Epithelial cell of proximal tubule (primary cell): ENCODE measurements around the gene LRRC74A. TPM values are rescaled to one million over a fixed set of nuclear protein-coding genes. Genes with fewer than 3 reads are reported as not detected.
A peak's percentile ranks its signal among the peaks of the same experiment; 100 is the strongest.

Experiments used
- DNase-seq: peaks from one replicate; pipeline ENCODE4 v3.0.0-alpha.2; 2011; ENCODE audit warnings: low read depth
- H3K4me3 ChIP-seq: 2 replicates; pipeline ENCODE4 v1.5.1; 2011; ENCODE audit warnings: low read depth, mild to moderate bottlenecking, low read length
- total RNA-seq: library from RNA; depleted of rRNA; stranded (reverse); fragments of >200 nt; gene quantifications from 2 replicates; pipeline ENCODE4 v1.2.3, GENCODE V29; 2015
- TF ChIP-seq, protein P1 (sequence below): conservative IDR thresholded peaks from 2 replicates; pipeline ENCODE4 v1.5.1; 2012; ENCODE audit warnings: low read depth, mild to moderate bottlenecking, low read length

The LRRC74A gene
- total RNA-seq, 1 donor from 2014 or later = not detected

DNA sequence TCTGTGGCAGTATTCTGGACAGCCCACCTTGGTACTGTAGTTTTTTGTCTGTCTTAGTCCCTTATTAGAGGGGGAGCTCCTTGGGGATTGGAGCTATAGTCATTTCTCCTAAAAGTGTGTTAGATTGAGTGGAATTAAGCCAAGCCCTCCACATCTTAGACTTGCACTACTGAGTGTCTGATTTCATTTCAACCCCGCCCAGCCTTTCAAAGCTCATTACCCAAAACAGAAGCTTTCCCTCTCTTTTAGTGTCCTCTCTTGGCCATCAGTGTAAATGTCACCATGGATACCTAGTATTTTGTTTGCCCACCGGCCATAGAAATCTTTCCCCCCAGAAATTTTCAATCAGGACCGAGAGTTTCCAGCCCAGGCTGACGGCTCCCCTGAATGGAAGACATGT lies 74.5 kb downstream of the LRRC74A start:
- DNase-seq = no peak
- no peak overlapping the region for H3K4me3 ChIP-seq
- TF ChIP-seq, protein P1, sequence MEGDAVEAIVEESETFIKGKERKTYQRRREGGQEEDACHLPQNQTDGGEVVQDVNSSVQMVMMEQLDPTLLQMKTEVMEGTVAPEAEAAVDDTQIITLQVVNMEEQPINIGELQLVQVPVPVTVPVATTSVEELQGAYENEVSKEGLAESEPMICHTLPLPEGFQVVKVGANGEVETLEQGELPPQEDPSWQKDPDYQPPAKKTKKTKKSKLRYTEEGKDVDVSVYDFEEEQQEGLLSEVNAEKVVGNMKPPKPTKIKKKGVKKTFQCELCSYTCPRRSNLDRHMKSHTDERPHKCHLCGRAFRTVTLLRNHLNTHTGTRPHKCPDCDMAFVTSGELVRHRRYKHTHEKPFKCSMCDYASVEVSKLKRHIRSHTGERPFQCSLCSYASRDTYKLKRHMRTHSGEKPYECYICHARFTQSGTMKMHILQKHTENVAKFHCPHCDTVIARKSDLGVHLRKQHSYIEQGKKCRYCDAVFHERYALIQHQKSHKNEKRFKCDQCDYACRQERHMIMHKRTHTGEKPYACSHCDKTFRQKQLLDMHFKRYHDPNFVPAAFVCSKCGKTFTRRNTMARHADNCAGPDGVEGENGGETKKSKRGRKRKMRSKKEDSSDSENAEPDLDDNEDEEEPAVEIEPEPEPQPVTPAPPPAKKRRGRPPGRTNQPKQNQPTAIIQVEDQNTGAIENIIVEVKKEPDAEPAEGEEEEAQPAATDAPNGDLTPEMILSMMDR = no peak

DNA sequence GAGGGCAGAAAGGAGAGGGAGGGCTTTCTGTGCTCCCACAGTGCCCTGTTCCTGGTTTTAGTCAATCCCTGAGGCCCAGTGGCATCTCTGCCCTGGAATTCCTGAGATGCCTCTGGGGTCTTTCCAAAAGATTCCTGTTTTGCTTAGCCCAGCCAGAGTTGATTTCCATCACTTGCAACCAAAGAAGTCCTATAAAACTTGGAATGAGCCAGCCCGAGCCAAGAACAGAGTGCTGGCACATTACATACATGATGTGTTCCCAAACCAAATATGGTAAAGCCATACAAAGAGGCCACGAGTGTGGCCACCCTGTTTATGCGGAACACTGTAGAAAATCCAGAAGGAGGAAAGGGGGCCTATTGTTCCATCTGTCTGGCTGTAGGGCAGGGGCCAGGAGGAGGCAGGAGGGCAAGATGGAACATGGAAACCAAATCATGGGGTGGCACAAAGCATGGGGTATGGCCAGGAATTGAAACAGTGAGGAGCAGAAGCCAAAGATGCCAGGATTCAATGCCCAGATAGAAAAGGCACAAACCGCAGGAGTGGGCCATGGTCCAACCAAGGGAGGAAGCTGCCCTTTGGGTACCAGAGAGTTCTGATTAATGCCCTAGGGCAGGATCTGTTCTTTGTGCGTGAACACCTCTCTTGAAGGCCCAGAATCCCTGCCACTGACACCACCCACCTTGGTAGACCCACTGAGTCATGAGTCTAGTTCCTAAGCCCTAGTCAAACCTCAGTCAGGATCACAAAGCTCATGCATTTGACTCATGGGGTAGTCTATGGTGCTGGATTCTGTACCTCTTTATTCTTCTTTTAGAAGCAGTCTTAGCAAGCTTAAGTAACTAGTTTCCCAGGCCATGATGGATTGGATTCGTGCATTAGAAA lies 75.2 kb downstream of the LRRC74A start:
- TF ChIP-seq, protein P1 = no peak
- DNase-seq = no peak
- H3K4me3 ChIP-seq = no peak overlapping the region

DNA sequence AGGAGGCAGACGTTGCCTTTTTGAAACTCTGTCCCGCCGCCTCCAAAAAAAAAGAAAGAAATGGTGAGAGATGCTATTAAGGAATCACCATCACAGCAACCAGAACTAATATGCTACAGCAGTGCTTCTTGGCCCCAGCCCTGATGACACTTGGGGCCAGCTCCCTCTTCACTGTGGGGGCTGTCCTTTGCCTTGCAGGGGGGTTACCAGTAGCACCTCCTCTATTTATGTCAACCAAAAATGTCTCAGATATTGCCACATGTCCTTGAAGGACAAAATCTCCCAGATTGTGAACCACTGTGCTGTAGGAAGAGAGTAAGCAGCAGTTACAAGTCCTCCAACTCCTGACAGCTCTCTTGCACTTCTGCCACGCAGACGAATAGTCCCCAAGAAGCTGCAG lies 76.4 kb downstream of the LRRC74A start:
- H3K4me3 ChIP-seq = no peak overlapping the region
- DNase-seq = no peak
- TF ChIP-seq, protein P1 = no peak

DNA sequence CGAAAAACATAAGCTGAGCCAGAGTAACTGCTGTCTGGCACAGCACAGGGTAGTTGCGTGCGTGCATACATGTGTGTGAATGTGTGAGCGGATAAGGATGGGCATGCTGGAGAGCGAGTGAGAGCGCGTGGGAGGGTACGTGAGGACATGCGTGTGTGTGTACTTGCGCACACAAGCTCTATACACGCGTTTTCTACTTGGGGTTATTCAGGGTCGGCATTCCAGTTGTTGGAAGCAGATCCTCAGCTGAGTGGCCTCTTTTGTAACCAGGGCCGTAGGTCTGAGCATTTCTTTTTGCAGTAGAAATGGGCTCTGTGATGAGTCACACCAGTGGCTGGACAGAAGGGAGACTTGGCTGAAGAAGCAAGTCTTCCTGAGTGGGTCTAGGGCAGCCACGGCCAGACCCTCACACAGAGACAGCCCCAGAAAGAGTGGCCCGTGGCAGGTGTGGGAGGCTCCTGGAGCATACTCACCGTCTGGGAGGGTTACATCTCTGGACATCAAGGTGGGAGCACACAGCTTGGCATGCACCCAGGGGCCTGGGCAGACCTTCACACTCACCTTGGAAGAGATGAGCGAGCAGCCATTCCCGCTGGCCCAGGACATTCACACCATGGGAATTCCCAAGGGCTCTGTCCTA lies 78.0 kb downstream of the LRRC74A start:
- no peak overlapping the region for H3K4me3 ChIP-seq
- TF ChIP-seq, protein P1 = no peak
- no peak for DNase-seq

DNA sequence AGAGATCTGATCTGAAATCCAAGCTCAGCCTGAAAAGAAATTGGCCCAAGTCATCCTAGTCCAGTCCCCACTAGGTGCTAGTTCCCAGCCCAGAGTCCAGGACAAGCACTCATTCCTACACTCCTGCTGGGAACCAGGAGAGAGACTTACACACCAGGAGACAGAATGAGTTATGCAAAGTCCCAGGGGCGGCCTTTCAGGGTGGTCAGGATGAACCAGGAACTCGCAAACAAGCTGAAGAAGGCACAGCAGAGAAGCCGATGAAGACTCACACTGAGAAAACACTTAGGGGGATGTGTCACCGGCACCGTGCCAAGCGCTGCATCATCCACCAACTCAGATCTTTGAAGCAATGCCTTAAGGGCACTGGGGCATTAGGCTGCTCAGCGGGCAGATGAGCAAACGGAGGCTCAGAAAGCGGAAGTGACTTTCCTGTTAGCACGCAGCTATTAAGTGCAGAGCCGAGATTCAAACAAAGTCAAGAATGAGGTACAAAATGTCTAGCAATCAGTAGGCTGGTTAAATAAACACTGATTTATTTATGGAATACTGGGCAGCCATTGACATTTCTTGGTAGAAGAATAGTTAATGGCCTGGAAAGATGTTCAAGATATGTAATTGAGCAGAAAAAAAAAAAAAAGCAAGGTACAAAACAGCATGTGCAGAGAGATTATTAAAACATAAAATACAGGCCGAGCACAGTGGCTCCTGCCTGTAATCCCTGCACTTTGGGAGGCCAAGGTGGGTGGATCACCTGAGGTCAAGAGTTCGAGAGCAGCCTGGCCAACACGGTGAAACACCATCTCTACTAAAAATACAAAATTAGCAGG lies 78.7 kb downstream of the LRRC74A start:
- DNase-seq = peak; percentile 85
- TF ChIP-seq, protein P1 = no peak
- H3K4me3 ChIP-seq = no peak overlapping the region

DNA sequence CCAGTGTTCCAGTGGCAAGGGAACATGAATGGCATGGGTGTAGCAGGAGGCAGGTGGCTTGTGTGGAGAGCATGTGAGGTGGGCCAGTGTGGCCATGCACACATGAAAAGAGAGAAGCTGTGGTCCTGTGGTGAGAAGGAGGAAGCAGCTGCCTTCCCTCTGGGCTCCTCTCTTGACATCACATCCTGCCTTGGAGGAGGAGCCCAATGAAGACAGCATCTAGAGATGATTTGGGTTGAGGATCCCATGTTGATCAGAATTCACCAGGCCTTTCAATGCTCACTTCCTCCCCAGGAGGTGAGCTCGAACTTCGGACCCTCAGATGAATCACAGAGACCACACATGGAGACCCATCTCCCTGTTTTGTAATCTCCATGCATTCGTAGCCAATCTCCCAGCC lies 82.6 kb downstream of the LRRC74A start:
- no peak for DNase-seq
- TF ChIP-seq, protein P1 = no peak
- H3K4me3 ChIP-seq = no peak overlapping the region
